Activated T-helper 1 cell treated with anti-CD3 and anti-CD28 coated beads, Interleukin-2, amount 50 U/mL, for 16 hours (primary cell): ENCODE results near the gene USP49.
"Not testable (repeated sequence)": the region's sequence is repeated elsewhere in the genome, so short reads cannot be mapped to it uniquely, and the experiment has no call there.

ENCODE experiments used
- DNase-seq, 2 donors: peaks; one replicate each; pipeline ENCODE4 v3.0.0-alpha.2; 2020; ENCODE audit warnings: low read depth in 1 of 2, low spot score in 1 of 2

The USP49 gene

DNA sequence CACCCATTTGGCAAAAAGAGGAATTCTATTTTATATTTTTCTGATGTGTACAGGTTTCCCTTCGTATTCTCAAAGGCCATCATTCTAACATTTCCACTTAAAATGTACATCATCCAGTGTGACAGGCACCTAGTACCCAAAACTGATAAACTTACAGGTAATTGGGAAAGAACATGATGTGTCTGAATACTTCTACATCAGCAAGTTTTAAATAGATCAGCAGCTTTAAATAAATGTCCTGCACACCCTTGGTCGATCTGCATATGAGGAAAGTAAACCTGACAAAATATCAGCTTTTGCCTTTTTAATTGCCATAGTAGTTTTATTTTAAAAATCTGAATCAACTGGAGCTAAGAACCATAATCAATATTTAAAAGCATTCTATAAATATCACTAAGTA is 81.2 kb downstream of the USP49 start:
- no peak for DNase-seq

DNA sequence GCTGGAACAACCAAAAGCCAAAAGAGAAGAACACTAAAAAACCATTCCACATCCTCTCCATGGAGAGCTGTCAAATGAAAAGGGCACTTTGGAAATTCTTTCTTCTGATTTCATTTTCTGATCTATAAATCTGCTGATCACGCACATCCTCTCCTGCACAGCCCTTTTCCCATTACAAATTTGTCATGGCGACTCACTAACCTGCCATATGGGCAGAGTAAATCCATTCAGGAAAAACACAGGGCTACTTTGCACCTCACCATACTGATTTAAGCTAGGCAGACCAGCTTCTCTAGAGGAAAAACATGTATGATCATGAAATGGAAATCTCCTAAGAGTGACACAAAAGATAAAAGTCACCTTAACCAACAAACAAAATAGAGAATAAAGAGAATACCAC is 81.7 kb downstream of the USP49 start:
- DNase-seq, result no peak

GRCh38 chr6:41811946-41812345 is 83.2 kb downstream of the USP49 start:
- not testable (repeated sequence) for DNase-seq

DNA sequence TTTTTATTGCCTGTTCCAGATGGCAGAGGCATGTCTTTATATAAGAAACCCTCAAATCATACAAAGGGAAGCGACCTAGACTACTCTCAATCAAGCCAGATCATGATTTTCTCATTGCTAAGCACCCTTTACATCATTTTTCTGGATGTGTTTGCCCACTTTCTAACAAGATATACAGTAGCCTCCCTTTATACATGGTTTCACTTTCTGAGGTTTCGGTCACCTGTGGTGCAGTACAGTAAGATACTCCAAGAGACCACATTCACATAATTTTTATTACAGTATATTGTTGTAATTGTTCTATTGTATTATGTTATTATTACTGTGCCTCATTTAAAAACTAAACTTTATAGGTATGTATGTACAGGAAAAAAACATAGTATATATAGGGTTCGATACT is 84.1 kb downstream of the USP49 start:
- no peak for DNase-seq

GRCh38 chr6:41805830-41806774 is 89.1 kb downstream of the USP49 start:
- DNase-seq, result no peak

DNA sequence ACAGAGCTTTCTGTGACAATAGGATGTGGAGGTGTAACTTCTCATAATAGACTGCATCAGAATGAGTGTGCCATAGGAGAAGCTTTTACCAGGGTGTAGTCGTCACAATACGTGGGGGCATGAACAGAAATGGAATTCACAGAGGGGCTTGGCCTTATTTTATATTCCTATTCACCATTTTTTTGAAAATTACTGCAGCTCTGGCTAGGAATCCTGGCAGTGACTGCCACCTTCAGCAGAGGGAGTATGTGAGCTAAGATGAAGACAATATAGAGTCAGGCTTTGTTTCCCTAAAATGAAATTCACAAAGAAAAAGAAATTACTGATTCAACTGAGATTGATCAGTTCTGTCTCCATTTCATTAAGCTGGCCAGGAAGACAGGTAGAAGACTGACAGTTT is 93.8 kb downstream of the USP49 start:
- DNase-seq, result no peak

- no peak for DNase-seq
These were observed 95.6 kb downstream of the USP49 start for GRCh38 chr6:41799559-41799911.

DNA sequence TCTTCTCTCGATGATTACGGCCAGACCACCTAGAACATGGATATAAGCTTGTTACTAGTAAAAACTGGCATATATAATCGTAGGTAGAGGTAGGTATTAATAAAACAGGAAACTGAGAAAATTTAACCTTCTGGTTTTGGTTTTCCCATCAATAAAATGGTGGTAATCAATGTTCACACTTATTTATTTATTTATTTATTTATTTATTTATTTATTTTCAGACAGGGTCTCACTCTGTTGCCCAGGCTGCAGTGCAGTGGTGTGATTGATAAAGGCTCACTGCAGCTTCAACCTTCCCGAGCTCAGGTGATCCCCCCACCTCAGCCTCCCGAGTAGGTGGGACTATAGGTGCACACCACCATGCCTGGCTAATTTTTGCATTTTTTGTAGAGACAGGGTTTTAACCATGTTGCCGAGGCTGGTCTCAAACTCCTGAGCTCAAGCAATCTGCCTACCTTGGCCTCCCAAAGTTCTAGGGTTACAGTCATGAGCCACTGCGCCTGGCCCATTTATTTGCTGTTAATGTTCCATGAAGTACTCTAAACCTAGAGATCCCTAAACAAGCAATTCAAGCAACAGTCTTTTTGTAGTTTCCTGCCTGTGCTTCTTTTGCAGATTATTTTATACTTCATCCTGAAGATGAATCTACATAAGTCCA is 96.1 kb downstream of the USP49 start:
- DNase-seq, result no peak

- no peak for DNase-seq
These were observed 98.7 kb downstream of the USP49 start for GRCh38 chr6:41796474-41796873.

DNA sequence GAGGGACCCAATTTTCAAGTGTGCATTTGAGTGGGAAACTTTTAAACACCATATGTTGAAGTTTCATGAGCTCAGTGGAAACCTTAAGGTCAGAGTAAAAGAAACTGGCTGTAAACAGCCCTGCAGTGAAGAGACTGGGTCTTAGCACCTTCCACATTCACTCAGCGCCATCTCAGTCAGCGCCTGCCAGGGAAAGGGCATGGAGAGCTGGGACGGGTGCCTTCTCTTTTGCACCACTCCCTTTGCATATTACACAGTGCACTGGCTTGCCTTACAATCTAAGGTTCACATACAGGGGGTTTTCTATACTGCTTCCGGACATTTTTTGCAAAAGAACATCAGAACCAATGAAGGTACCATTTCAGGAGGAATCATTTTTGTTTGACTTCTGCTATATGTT is 103.2 kb downstream of the USP49 start:
- DNase-seq, result no peak

DNA sequence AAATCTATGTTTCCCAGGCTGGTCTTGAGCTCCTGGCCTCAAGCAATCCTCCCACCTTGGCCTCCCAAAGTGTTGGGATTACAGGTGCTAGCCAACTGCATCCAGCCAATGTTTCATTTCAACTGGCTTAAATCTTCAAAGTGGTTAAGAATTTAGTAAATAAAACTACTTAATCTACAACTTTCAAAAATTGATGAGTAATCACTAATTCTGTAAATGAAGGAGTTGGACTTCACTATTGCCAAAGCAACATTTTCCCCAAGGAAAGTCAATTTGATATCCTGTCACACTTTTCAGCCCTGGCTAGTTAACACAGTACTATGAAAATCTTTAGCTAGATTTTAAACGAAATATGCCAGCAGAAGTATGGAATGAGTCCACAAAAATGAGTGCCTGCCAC is 103.9 kb downstream of the USP49 start:
- no peak for DNase-seq

- DNase-seq, result no peak
These were observed 105.1 kb downstream of the USP49 start for GRCh38 chr6:41790045-41790444.

DNA sequence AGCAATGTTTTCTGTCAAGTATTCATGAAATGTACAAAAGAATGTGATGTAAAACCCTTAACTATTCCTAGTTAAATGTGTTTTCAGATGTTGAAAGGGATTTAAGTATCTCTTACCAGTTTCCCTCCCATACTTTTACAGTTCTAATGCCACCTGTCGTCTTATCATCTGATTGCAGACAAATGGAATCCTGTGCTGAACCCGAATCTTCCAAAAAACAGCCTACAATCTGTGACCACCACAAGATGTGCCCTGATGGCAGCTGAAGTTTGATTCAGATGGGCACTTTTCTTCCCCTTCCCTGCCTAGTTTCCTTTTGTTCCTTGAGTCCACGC is 105.8 kb downstream of the USP49 start:
- no peak for DNase-seq

GRCh38 chr6:41787219-41787917 is 107.8 kb downstream of the USP49 start, which contains the start of gene TOMM6:
Gene TOMM6, plus strand, starts transcription at chr6:41787694. Its CDS starts 4 bp downstream, at chr6:41787698.
- peak; percentile 89 to 93 for DNase-seq

DNA sequence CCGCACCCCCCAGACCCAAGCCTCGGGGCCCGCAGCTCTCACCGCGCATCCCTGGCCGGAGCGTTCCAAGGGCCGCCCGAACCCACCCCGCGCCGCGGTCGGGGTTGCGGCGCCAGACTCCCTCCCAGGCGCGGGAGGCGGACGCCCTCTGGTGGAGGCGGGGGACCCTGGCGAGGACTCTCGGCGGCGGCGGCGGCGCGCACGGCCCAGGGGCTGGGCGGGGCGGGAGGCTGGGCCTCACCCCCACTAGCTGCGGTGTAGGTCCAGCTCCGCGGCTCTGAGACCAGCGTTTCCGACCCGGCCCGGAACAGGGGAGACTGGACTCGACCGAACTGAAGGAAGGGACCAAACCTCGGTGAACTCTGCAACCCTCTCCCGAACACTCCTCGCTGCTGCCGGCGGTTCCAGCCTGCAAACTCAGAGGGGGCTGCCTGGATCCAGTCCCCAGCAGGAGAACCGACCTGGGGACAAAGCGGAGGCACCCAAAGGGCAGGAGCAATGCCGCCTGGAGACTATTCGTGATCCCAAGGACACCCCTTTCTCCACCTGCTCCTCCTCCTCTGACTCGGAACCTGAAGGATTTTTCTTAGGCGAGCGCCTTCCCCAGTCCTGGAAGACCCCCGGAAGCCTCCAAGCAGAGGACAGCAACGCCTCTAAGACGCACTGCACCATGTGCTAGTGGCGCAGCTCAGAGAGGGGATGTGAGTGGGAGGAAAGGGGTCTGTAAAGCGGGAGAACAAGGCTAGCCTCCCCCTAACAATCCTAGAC is 108.5 kb downstream of the USP49 start:
- peak; percentile 82 for DNase-seq

GRCh38 chr6:41785689-41786450 is 109.3 kb downstream of the USP49 start:
- no peak for DNase-seq

GRCh38 chr6:41785254-41785653 is 109.9 kb downstream of the USP49 start:
- no peak for DNase-seq

- no peak for DNase-seq
These were observed 110.5 kb downstream of the USP49 start for GRCh38 chr6:41784581-41785171.

- no peak for DNase-seq
These were observed 111.9 kb downstream of the USP49 start for GRCh38 chr6:41783106-41783780.

GRCh38 chr6:41781366-41781730 is 113.8 kb downstream of the USP49 start:
- no peak for DNase-seq
